Ovary (tissue), 3 donors: ENCODE results near the gene KPRP.

Experiments used
- EP300 ChIP-seq: sonication (generic); formaldehyde crosslinking; IDR thresholded peaks from one replicate; pipeline ENCODE4 v1.6.1; 2017; ENCODE audit warnings: antibody characterized with exemption
- POLR2A ChIP-seq: fragments of 450-650 bp; IDR thresholded peaks from one replicate; pipeline ENCODE4 v1.6.1; 2017; ENCODE audit warnings: antibody characterized with exemption, mild to moderate bottlenecking, moderate library complexity
- TF ChIP-seq, protein P1 (sequence below), 3 donors: fragments of 450-650 bp in 2 of 3; fragments of 200-600 bp in 1 of 3; IDR thresholded peaks; one replicate each; pipeline versions ENCODE4 v1.5.1 to v1.8.0; 2016 to 2022; ENCODE audit warnings: antibody characterized with exemption in 3 of 3, mild to moderate bottlenecking in 1 of 3
- donor health status: DM: no; HTN: no; CAD: no.

DNA sequence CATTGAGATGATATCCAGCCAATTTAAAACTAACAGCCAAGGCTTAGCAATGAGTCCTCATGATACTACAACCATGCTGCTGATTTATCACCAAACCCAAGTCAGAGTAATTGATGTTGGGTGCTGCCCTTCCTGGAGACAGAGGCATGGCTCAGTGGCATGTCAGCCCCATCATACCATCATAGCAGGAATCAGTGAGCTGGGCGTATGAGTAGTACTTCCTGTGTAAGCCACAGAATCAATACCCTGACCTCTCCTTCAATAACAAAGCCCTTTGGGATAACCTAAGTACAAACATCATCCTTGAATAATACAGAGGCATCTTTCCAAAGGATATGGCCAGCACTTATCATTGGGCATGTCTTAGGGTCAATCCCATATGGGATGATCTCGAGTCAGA, 25.3 kb downstream of the KPRP start:
- TF ChIP-seq, protein P1, sequence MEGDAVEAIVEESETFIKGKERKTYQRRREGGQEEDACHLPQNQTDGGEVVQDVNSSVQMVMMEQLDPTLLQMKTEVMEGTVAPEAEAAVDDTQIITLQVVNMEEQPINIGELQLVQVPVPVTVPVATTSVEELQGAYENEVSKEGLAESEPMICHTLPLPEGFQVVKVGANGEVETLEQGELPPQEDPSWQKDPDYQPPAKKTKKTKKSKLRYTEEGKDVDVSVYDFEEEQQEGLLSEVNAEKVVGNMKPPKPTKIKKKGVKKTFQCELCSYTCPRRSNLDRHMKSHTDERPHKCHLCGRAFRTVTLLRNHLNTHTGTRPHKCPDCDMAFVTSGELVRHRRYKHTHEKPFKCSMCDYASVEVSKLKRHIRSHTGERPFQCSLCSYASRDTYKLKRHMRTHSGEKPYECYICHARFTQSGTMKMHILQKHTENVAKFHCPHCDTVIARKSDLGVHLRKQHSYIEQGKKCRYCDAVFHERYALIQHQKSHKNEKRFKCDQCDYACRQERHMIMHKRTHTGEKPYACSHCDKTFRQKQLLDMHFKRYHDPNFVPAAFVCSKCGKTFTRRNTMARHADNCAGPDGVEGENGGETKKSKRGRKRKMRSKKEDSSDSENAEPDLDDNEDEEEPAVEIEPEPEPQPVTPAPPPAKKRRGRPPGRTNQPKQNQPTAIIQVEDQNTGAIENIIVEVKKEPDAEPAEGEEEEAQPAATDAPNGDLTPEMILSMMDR (IDR thresholded peaks at IDR 0.05): no peak
- TF ChIP-seq EP300 (no peak), POLR2A (no peak)
